ENCODE data around the gene MORN3.
"Not testable (repeated sequence)": the region's sequence is repeated elsewhere in the genome, so short reads cannot be mapped to it uniquely, and the experiment has no call there.

Gene MORN3

DNA sequence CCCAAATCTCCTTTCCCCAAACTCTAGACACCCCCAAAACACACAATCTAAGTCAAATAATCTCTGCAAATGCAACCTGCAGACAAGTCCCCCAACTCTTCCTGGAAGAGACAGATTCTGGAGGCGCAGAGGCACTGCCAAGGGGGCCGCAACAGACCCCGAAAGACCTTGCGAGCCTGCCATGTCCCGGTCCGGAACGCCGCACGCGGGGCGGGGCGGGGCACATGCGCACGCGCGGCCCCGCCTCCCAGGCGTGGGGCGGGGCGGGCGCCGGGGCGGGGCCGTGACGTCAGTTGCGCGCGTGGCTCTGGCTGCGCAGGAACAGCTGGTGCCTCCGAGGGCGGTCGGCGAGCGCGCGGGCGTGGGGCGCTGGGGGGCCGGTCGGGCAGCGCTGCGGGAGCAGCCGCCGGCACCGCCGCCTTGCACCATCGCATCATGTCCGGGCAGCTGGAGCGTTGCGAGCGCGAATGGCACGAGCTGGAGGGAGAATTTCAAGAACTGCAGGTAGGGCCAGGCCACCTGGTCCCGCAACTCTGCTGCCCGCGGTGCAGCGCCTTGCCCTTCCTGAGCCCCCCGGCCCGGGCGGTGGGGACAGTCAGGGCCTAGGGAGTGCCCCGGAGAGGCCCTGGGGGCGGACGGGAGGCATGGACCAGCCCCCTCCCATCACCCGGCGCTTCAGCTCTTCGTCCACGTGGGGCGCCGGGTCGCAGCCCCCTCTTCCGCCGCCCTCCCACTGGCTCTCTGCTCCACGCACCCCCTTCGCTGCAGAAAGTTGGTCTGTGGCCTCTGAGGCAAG, 43.2 kb upstream of the MORN3 start, which contains the start of gene TMEM120B:
TSS of gene TMEM120B (plus strand) at position 292 of the 796 bp plus-strand sequence. CDS start at position 436, 144 bp downstream.
- TF ChIP-seq, protein P1, sequence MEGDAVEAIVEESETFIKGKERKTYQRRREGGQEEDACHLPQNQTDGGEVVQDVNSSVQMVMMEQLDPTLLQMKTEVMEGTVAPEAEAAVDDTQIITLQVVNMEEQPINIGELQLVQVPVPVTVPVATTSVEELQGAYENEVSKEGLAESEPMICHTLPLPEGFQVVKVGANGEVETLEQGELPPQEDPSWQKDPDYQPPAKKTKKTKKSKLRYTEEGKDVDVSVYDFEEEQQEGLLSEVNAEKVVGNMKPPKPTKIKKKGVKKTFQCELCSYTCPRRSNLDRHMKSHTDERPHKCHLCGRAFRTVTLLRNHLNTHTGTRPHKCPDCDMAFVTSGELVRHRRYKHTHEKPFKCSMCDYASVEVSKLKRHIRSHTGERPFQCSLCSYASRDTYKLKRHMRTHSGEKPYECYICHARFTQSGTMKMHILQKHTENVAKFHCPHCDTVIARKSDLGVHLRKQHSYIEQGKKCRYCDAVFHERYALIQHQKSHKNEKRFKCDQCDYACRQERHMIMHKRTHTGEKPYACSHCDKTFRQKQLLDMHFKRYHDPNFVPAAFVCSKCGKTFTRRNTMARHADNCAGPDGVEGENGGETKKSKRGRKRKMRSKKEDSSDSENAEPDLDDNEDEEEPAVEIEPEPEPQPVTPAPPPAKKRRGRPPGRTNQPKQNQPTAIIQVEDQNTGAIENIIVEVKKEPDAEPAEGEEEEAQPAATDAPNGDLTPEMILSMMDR (IDR thresholded peaks at IDR 0.05; ENCODE audit: insufficient read depth, low read depth, low read length, missing control alignments), result no peak
- peak; percentile 79 for DNase-seq (ENCODE audit: low read depth)
- H3K4me3 ChIP-seq (ENCODE audit: low read length), result peak within 1 kb of the TSS; percentile 84

DNA sequence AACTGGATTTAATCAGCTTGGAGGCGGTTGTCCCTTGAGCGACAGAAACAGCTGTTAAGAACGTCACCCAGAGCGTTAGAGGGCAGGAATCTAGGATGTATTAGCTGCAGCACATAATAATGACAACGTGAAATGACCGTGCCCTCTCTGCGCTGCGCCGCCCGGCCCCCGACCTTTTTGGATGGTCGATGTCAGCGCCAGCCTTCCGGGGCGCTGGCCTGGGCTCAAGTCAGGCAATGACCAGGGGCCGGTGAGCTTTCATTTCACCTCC, 42.7 kb upstream of the MORN3 start:
- DNase-seq (ENCODE audit: low read depth), result peak; percentile 26

DNA sequence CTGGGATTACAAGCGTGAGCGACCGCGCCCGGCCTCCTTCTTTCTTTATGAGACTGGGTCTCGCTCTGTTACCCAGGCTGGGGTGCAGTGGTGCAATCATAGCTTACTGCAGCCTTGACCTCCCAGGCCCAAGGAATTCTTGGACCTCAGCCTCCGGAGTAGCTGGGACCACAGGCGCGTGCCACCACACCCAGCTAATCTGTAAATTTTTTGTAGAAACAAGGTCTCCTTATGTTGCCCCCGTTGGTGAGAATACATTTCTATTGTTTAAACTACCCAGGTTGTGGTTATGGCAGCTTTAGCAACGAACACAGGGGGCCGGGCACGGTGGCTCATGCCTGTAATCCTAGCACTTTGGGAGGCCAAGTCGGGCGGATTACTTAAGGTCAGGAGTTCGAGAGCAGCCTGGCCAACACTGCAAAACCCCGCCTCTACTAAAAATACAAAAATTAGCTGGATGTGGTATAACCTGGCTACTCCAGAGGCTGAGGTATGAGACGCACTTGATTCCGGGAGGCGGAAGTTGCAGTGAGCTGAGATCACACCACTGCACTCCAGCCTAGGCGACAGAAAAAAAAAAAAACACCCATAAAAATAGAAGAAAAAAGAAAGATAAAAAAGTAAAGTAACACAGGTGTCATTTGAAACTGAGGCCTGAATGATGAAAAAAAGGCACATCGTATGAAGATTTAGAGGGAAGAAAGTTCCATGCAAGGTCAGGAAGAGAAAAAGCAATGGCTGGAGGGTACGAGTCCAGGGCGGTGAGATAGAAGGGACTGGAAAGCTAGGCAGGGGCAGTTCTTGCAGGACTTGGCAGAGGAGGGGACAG, 42.1 kb upstream of the MORN3 start:
- TF ChIP-seq, protein P1 (IDR thresholded peaks at IDR 0.05; ENCODE audit: insufficient read depth, low read depth, low read length, missing control alignments), result no peak
- H3K4me3 ChIP-seq (ENCODE audit: low read length), result peak overlapping the region; percentile 83
- DNase-seq (ENCODE audit: low read depth), result peak; percentile 35

More for the DNA sequence above, 42.7 kb upstream of the MORN3 start:
- H3K4me3 ChIP-seq (ENCODE audit: low read length), result peak overlapping the region; percentile 83
- TF ChIP-seq, protein P1 (IDR thresholded peaks at IDR 0.05; ENCODE audit: insufficient read depth, low read depth, low read length, missing control alignments), result no peak

DNA sequence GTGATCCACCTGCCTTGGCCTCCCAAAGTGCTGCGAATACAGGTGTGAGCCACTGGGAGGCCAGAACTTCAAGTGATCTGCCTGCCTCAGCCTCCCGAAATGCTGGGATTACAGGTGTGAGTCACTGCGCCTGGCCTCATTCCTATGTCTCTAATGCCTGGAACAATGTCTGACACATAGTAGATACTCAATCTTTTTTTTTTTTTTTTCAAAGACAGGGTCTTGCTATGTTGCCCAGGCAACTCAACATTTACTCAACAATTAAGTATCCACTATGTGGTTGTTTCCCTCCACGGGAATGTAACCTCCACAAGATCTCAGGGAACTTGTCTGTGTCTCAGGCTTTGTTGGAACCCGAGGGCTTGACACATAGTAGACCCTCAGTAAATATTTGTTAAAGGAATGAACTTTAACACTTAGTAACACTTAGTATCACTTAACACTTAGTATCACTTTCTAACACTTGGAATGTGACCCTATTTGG, 40.1 kb upstream of the MORN3 start:
- TF ChIP-seq, protein P1 (IDR thresholded peaks at IDR 0.05; ENCODE audit: insufficient read depth, low read depth, low read length, missing control alignments), result peak; percentile 35
- peak; percentile 85 for DNase-seq (ENCODE audit: low read depth)
- H3K4me3 ChIP-seq (ENCODE audit: low read length), result no peak overlapping the region

DNA sequence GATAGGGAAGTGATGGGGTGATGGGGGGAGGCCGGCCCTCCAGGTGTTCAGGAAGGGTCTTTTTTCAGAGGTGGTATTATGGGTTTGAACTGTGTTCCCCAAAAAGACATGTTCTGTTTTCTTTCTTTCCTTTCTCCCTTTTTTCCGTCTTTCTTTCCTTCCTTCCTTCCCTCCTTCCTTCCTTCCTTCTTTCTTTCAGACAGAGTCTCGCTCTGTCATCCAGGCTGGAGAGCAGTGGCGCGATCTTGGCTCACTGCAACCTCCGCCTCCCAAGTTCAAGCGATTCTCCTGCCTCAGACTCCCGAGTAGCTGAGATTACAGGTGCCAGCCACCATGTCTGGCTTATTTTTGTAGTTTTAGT, 39.6 kb upstream of the MORN3 start:
- not testable (repeated sequence) for H3K4me3 ChIP-seq (ENCODE audit: low read length); DNase-seq (ENCODE audit: low read depth)

DNA sequence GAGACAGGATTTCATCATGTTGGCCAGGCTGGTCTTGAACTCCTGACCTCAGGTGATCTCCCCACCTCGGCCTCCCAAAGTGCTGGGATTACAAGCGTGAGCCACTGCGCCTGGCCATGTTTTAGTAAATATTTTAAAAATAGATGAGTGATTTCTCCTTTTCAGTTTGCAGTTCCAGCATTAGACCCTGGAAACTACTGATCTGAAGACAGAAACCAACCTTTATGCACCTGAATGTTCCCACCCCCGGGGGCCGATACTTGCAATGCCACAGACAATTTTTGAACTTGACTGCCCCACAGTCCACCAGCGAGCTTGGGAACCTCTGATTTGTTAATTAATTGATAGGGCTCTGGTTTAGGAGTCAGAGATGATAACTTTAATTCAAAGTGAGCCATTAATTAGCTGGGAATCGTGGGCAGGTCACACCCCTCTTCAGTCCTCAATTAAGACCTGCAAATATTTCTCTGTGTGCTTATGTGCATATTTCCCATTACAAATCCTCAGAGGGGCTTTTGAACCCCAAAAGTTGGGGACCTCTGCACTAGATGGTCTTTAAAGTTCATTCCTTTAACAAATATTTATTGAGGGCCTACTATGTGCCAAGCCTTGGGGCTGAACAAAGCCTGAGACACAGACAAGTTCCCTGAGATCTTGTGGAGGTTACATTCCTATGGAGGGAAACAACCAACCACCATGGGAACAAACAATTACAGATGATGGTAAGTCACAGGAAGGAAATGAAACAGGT, 39.0 kb upstream of the MORN3 start:
- no peak overlapping the region for H3K4me3 ChIP-seq (ENCODE audit: low read length)
- DNase-seq (ENCODE audit: low read depth), result no peak
- TF ChIP-seq, protein P1 (IDR thresholded peaks at IDR 0.05; ENCODE audit: insufficient read depth, low read depth, low read length, missing control alignments), result no peak

DNA sequence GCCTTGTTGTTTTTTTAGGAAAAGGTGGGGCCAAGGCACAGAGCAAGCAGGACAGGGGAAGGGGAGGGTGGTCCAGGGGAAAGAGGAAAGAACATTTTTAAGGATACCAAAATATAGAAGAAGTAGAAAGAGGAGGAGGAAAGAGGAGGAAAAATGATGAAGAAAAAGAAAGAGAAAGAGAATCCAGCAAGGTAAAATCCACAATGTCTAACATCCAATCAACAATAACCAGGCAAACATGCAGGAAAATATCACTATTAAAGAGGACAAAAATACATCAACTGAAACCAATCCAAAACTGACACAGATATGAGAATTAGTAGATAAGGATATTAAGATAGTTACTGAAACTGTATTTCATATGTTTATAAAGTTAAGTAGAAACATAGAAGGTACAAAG, 36.1 kb upstream of the MORN3 start:
- TF ChIP-seq, protein P1 (IDR thresholded peaks at IDR 0.05; ENCODE audit: insufficient read depth, low read depth, low read length, missing control alignments), result no peak
- no peak overlapping the region for H3K4me3 ChIP-seq (ENCODE audit: low read length)
- DNase-seq (ENCODE audit: low read depth), result no peak

Measured in epithelial cell of esophagus (primary cell).